HG02973 (cell line): Measurements from ENCODE around the gene ARID3A.
"Not testable (repeated sequence)": the region's sequence is repeated elsewhere in the genome, so short reads cannot be mapped to it uniquely, and the experiment has no call there.

Experiments
- ATAC-seq: cut with Tn5 transposase; IDR thresholded peaks from one replicate; pipeline ENCODE4 v1.9.1; 2021; ENCODE audit warnings: moderate library complexity; ENCODE audit not compliant: unreplicated experiment

The ARID3A gene

DNA sequence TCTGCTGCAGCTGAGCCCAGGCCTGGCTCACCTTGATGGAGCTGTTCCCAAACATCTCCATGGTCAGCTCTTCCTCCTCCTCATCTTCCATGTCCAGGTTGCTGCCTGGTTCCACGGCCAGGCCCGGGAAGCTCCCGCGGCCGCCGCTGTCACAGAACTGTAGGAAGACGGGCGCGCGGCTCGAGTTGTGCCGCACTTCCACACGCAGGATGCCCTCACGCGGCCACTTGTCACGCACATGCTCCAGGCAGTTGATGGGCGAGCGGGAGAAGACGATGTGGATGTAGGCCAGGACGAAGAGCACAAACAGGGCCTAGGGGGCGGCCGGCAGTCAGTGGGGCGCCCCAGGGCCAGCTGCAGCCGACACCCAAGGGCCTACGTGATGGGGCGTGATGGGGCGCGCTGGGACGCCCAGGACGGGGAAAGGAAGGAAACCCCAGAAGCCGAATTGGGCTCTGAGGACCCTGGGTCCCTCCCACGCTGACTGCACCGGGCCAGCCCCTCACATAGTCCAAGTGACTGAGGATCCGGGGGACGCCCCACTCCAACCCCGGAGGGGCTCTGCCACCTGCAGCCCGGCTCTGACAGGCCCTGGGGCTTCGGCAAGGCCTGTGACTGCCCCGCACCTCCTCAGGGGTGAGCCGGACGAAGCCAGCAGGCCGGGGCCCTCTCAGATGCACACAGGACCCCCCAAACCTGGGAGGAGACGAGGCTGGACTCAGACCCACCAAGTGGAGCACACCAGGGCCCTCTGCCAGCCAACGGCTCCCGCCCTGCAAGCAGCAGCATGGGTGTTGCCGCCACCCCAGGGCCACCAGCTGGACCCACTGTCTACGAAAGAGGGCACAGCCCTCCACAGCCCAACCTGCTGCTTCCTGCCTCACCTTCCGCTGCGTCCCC, 88.6 kb downstream of the ARID3A start:
- no peak for ATAC-seq

- no peak for ATAC-seq
Measured at GRCh38 chr19:1015061-1015781, 89.4 kb downstream of the ARID3A start.

DNA sequence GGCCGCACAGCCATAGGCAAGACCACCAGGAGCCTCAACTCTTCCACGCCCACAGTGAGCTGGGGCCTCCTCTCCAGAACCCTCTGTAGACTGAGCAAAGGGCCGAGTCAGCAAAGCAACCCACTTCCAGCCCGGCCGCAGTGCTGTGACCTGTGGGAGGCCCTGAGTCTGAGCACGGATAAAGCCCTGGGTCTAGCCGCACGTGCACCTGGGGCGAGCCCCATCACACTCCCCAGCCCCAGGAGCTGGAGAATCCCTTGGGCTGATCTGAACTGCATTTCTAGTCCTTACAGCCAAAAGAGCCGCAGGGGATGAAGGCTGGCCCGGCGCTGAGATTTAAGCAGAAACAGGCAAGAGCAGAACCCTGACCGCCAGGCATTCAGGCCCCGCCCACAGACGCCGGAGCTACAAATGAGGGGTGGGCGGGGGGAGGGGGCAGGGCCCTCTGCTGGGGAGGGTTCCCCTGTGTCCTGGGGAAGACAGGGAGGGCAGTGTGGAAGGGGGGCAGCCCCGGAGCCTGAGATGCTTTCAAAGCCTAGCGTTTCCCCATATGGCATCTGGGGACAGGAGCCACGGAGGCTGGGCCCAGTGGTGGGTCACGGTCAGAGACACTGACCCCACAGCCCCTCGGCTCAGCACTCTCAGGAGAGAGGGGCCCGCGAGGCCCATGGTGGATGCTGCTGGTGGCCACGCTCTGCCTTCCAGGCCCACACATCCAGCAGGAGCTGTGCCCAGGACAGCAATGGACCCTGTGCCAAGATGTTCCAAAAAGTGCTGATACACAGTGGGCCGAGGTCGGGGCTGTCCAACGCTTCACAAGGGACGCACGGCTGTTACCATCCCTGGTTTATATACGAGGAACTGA, 90.2 kb downstream of the ARID3A start:
- no peak for ATAC-seq

- ATAC-seq, result no peak
Measured at GRCh38 chr19:1016647-1017114, 90.8 kb downstream of the ARID3A start.

DNA sequence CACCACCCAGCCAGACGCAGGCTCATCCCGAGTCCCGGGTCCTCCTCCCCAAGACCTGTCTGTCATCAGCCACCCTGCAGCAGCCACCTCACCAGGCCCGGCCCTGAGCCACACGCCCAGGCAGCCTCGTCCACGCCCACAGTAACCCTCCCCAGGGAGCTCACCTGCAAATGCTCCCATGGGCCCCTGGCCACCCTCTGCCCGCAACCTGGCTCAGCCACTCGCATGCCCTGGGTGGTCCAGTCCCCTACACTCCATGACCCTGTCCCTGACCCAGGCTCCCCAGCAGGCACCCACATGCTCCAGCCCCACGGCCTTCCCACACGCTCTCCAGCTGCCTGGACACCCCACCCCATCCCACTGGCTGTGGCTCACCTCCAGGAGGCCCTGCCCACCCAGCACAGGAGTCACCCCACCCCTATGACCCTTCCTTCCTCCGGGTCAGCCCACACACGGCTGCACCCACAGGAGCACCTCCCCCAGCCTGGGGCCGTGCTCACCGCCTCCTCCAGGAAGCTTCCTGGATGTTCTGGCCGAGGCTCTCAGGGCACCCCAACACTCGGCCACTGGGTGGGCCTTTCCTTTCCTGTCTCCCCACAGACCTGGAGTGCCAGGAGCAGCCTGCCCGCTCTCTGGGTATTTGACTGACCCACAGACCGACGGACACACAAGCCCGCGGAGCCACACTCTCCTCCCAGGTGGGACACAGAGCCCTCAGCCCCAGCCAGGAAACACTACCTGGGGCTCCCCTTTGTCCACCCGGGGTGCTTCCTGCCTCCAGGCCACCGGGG, 91.5 kb downstream of the ARID3A start:
- ATAC-seq, result no peak

DNA sequence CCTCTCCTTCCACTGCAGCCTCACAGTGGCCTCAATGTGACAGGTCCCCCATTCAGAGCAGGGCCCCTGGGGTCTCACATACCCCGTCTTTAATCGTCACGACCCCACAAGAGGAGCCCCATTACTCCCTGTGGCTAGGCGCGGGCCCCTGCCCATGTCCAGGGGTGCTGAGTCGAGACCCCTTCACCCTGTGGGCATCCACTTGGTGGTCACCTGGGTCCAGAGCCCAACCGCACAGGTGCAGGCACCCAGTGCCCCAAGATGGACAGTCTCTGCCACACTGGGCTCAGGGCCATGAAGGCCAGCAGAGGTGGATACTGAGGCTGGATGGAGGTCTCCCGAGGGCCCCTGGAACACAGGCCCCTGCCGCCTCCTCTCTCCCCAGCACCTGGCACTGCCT, 92.1 kb downstream of the ARID3A start:
- ATAC-seq, result no peak

GRCh38 chr19:1018393-1018792, 92.6 kb downstream of the ARID3A start:
- no peak for ATAC-seq

- ATAC-seq, result no peak
Measured at GRCh38 chr19:1018932-1019615, 93.2 kb downstream of the ARID3A start.

- ATAC-seq, result no peak
Measured at GRCh38 chr19:1019616-1019961, 93.8 kb downstream of the ARID3A start.

DNA sequence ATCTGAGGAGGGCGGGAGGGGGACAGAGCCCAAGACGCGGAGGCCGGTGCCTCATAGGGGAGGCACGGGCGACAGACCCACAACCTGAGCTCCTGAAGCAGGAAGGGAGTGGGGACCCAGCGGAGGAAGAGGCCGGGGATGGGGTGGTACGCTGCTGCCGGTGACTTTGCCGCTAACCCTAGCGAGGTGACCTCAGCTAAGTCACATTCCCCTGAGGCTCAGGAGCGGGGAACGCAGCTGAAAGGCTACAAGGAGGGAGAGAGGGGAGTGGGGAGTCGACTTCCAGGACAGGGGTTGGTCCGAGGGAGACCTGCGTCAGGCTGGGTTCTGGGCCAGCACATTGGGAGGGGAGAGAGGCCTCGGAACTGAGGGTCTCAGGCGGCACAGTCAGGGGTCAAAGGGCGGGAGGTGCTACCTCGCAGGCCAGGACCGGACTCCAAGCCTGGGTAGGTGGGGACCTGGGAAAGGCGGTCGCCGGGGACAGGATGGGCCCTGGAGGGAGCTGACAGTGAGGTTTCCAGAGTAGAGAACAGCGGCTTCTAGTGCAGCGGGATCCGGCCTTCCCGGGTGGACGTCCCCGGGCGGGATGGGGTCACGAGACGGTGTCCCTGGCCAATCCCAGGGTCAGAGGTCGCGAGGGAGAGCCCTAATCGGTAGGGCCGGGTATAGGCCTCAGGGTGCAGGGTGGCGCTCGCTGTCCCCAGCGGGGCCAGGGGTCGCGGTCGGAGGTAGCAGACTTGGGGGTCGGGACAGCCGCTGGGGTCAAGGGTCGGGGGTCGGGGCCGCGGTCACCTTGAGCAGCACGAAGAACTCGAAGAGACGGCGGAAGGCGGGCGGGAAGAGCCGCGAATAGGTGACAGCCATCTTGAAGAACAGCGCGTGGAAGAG, 94.4 kb downstream of the ARID3A start:
- peak; percentile 4 for ATAC-seq

- peak; percentile 70 for ATAC-seq
Measured at GRCh38 chr19:1020868-1021425, 95.1 kb downstream of the ARID3A start, which contains the start of gene TMEM259. Gene TMEM259 (minus strand): TSS chr19:1021123. CDS start chr19:1020996, 127 bp downstream.

DNA sequence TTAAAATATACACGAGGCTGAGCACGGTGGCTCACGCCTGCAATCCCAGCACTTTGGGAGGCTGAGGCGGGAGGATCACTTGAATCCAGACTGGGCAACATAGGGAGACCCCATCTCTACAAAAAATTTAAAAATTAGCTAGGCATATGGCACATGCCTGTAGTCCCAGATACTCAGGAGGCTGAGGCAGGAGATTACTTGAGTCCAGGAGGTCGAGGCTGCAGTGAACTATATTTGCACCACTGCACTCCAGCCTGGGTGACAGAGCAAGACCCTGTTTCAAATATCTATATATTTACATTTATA, 98.0 kb downstream of the ARID3A start:
- ATAC-seq, result not testable (repeated sequence)

- ATAC-seq, result not testable (repeated sequence)
Measured at GRCh38 chr19:1025080-1025479, 99.2 kb downstream of the ARID3A start.
